K562 (cell line): ENCODE results near the gene RNF138. TPM values are rescaled to one million over a fixed set of nuclear protein-coding genes. Genes with fewer than 3 reads are reported as not detected.

Experiments used
- ARID4B ChIP-seq: sonication (generic); formaldehyde crosslinking; IDR thresholded peaks from 2 replicates; pipeline ENCODE4 v1.8.0; 2022; ENCODE audit warnings: mild to moderate bottlenecking, missing genetic modification reagents
- CAMTA2 ChIP-seq: fragments of 250-450 bp; sonication (Bioruptor Pico); conservative IDR thresholded peaks from 2 replicates; pipeline ENCODE4 v1.5.1; 2022
- EP400 ChIP-seq: fragments of 450-650 bp; IDR thresholded peaks from 2 replicates; pipeline ENCODE4 v1.6.1; 2017; ENCODE audit warnings: antibody characterized with exemption, mild to moderate bottlenecking, moderate library complexity
- HMGXB4 ChIP-seq: sonication (generic); formaldehyde crosslinking; IDR thresholded peaks from 2 replicates; pipeline ENCODE4 v1.8.1; 2023; ENCODE audit warnings: mild to moderate bottlenecking, missing genetic modification reagents
- PCBP1 ChIP-seq: fragments of 200-400 bp; formaldehyde crosslinking; IDR thresholded peaks from 2 replicates; pipeline ENCODE4 v1.6.1; 2018; ENCODE audit warnings: mild to moderate bottlenecking, low read depth, low read length; ENCODE audit not compliant: poor library complexity, severe bottlenecking
- SAFB2 ChIP-seq: fragments of 200-400 bp; formaldehyde crosslinking; IDR thresholded peaks from 2 replicates; pipeline ENCODE4 v1.6.1; 2018; ENCODE audit warnings: borderline replicate concordance, low read length, low read depth, moderate library complexity; ENCODE audit not compliant: severe bottlenecking
- SMARCA4 ChIP-seq: fragments of 450-650 bp; IDR thresholded peaks from 2 replicates; pipeline ENCODE4 v1.6.1; 2016
- TARDBP ChIP-seq: fragments of 450-650 bp; IDR thresholded peaks from 2 replicates; pipeline ENCODE4 v1.6.1; 2016
- TRIM24 ChIP-seq, 2 experiments: fragments of 450-650 bp; IDR thresholded peaks; 2 replicates each; pipeline ENCODE4 v1.6.1; 2016
- ZBTB49 ChIP-seq: sonication (generic); formaldehyde crosslinking; IDR thresholded peaks from 2 replicates; pipeline ENCODE4 v1.8.0; 2022; ENCODE audit warnings: missing genetic modification reagents, mild to moderate bottlenecking, borderline replicate concordance
- polyA plus RNA-seq, 8 experiments: library from polyadenylated mRNA; depleted of rRNA in 4 of 8; stranded (reverse) in 5 of 8; unstranded in 3 of 8; fragments of >200 nt; fragmentation: Nextera tagmentation in 2 of 8; fragmentation: Illumina TruSeq in 1 of 8; extraction: Ambion mirVana in 2 of 8; extraction: Trizol in 1 of 8; gene quantifications; 2 replicates each; pipeline versions ENCODE4 v1.2.1 to v1.2.3, GENCODE V29; 2011 to 2014; ENCODE audit warnings: inconsistent platforms in 1 of 8, missing spikeins in 1 of 8
- total RNA-seq, 7 experiments: library from RNA; depleted of rRNA in 6 of 7; stranded (reverse); fragments of >200 nt in 6 of 7; fragmentation: Illumina TruSeq in 2 of 7; extraction: Trizol in 2 of 7; gene quantifications; 2 replicates each; pipeline versions ENCODE4 v1.2.1 to v1.2.3, GENCODE V29; 2011 to 2021; ENCODE audit warnings: low replicate concordance in 1 of 7
- TF ChIP-seq, protein P1 (sequence below): fragments of 250-450 bp; sonication (Bioruptor Pico); IDR thresholded peaks from 2 replicates; pipeline ENCODE4 v1.4.0; 2020; ENCODE audit warnings: mild to moderate bottlenecking, moderate library complexity
- TF ChIP-seq, protein P2 (sequence below): IDR thresholded peaks from 2 replicates; pipeline ENCODE4 v1.6.1; 2012; ENCODE audit warnings: low read depth, low read length, improper control_type of control experiment, borderline replicate concordance

RNF138 gene
- total and polyA plus RNA-seq, 9 of the 15 experiments (the other 6 are each of a cell fraction or from before 2014, with no cell fraction given) = 47.6 to 100 (median 62.5) TPM

DNA sequence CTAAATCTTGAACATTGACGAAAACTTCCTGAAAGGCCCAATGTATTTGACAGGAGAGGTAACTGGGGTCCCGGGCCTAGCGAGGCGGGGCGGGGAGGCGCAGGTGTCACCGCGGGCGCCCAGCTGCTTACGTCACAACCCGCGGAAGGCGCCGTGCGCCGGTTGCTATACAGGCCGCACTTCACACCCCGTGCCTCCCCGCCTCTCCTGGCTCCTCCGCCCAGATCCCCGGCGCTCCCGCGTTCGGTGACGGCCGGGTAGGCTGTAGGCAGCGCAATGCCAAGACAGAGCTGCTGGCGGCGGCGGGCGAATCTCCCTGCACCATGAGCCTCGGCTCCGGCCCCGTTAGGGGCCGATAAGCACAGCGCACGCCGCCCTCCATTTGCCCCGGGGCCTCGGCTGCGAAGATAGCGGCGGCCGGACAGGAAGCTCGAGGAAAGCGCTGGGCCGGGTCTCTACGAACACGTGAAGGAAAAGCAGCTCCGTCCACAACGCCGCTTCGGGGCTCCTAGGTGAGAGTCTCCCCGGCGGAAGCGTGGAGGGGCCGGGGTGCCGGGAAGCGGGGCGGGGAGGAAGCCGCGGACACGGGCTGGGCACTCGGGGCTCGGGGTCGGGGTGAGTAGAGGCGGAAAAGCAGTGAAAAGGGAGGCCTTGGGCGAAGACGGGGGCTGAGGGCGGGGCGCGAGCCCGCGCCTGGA lies at the start of gene RNF138 (continued):
- TF ChIP-seq, protein P1, sequence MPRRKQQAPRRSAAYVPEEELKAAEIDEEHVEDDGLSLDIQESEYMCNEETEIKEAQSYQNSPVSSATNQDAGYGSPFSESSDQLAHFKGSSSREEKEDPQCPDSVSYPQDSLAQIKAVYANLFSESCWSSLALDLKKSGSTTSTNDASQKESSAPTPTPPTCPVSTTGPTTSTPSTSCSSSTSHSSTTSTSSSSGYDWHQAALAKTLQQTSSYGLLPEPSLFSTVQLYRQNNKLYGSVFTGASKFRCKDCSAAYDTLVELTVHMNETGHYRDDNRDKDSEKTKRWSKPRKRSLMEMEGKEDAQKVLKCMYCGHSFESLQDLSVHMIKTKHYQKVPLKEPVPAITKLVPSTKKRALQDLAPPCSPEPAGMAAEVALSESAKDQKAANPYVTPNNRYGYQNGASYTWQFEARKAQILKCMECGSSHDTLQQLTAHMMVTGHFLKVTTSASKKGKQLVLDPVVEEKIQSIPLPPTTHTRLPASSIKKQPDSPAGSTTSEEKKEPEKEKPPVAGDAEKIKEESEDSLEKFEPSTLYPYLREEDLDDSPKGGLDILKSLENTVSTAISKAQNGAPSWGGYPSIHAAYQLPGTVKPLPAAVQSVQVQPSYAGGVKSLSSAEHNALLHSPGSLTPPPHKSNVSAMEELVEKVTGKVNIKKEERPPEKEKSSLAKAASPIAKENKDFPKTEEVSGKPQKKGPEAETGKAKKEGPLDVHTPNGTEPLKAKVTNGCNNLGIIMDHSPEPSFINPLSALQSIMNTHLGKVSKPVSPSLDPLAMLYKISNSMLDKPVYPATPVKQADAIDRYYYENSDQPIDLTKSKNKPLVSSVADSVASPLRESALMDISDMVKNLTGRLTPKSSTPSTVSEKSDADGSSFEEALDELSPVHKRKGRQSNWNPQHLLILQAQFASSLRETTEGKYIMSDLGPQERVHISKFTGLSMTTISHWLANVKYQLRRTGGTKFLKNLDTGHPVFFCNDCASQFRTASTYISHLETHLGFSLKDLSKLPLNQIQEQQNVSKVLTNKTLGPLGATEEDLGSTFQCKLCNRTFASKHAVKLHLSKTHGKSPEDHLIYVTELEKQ = no peak
- TF ChIP-seq TARDBP = peak; percentile 64; the same call in 1 of the 2 replicates
- no peak; the same call in 1 of the 2 replicates for TF ChIP-seq ARID4B (CRISPR knock-in tag)
- TF ChIP-seq, protein P2, sequence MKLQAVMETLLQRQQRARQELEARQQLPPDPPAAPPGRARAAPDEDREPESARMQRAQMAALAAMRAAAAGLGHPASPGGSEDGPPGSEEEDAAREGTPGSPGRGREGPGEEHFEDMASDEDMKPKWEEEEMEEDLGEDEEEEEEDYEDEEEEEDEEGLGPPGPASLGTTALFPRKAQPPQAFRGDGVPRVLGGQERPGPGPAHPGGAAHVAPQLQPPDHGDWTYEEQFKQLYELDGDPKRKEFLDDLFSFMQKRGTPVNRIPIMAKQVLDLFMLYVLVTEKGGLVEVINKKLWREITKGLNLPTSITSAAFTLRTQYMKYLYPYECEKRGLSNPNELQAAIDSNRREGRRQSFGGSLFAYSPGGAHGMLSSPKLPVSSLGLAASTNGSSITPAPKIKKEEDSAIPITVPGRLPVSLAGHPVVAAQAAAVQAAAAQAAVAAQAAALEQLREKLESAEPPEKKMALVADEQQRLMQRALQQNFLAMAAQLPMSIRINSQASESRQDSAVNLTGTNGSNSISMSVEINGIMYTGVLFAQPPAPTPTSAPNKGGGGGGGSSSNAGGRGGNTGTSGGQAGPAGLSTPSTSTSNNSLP = no peak
- TF ChIP-seq TRIM24 (IDR thresholded peaks at IDR 0.05) = 0 out of 4 replicates have a peak, but pooled peaks of 1 of the 2 experiments have one; percentile 20
- no peak for TF ChIP-seq SAFB2
- peak; percentile 68 for TF ChIP-seq PCBP1
- TF ChIP-seq CAMTA2 = 0 out of 2 replicates have a peak, but pooled peaks have one; percentile 53
- no peak for TF ChIP-seq SMARCA4
- no peak for TF ChIP-seq ZBTB49 (CRISPR knock-in tag)
- TF ChIP-seq HMGXB4 = no peak
- peak; percentile 92 for TF ChIP-seq EP400
